Esophagus muscularis mucosa (tissue), 4 donors: Measurements from ENCODE around the gene AKAP6.

Source experiments
- CTCF ChIP-seq, 3 experiments: fragments of 200-600 bp in 2 of 3; fragments of 450-650 bp in 1 of 3; sonication (generic) in 2 of 3; IDR thresholded peaks; one replicate each; pipeline ENCODE4 v1.5.1; 2017 to 2019; ENCODE audit warnings: antibody characterized with exemption in 3 of 3, mild to moderate bottlenecking in 2 of 3, moderate library complexity in 1 of 3
- EP300 ChIP-seq: sonication (generic); formaldehyde crosslinking; IDR thresholded peaks from one replicate; pipeline ENCODE4 v1.6.1; 2017; ENCODE audit warnings: antibody characterized with exemption
- POLR2A ChIP-seq: fragments of 450-650 bp; IDR thresholded peaks from one replicate; pipeline ENCODE4 v1.6.1; 2017; ENCODE audit warnings: antibody characterized with exemption, moderate library complexity, mild to moderate bottlenecking, low read depth
- POLR2AphosphoS5 ChIP-seq, 2 donors: sonication (generic); formaldehyde crosslinking; IDR thresholded peaks; one replicate each; pipeline ENCODE4 v1.6.1; 2017; ENCODE audit warnings: antibody characterized with exemption in 2 of 2

GRCh38 chr14:32559048-32559447, 229.9 kb downstream of the AKAP6 start:
- no peak for TF ChIP-seq CTCF (IDR thresholded peaks at IDR 0.05)
- no peak for TF ChIP-seq POLR2AphosphoS5 (IDR thresholded peaks at IDR 0.05)
- TF ChIP-seq EP300 = no peak
- no peak for TF ChIP-seq POLR2A
